GM18507 (cell line): ENCODE results near the gene PDE3B.
"Not testable (repeated sequence)": the region's sequence is repeated elsewhere in the genome, so short reads cannot be mapped to it uniquely, and the experiment has no call there.

ENCODE experiments used
- DNase-seq: peaks from one replicate; pipeline ENCODE4 v3.0.0; 2011; ENCODE audit warnings: low read depth; ENCODE audit not compliant: insufficient read length; ENCODE audit errors: extremely low spot score
- FAIRE-seq: peaks from 2 replicates; lab custom pipeline; 2011; peaks lifted over from hg19 to GRCh38; lab: Jason Lieb, UNC

Gene PDE3B

GRCh38 chr11:14637868-14638409 lies 5.7 kb upstream of the PDE3B start:
- DNase-seq: no peak
- FAIRE-seq: no peak

DNA sequence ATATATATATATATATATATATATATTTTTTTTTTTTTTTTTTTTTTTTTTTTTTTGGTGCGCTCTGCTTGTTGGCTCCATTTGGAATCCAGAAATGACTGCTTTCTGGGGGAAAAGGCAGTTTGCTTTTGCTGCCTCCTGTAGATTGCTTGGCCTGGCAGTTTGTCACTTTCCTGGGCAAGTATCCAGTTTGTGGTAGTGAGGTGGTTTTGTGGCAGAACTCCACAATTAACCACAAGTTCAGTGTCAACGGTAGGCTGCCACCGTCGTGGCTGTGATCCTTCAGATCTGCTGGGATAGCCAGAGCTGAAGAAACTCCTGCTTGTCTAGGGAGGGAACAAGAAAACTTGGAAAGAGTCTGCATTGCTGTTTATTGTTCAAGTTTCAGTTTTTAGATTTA lies 5.0 kb upstream of the PDE3B start:
- no peak for DNase-seq

GRCh38 chr11:14641801-14642200 lies 1.8 kb upstream of the PDE3B start:
- FAIRE-seq: no peak
- no peak for DNase-seq

More for the DNA sequence above, 5.0 kb upstream of the PDE3B start:
- FAIRE-seq: no peak

DNA sequence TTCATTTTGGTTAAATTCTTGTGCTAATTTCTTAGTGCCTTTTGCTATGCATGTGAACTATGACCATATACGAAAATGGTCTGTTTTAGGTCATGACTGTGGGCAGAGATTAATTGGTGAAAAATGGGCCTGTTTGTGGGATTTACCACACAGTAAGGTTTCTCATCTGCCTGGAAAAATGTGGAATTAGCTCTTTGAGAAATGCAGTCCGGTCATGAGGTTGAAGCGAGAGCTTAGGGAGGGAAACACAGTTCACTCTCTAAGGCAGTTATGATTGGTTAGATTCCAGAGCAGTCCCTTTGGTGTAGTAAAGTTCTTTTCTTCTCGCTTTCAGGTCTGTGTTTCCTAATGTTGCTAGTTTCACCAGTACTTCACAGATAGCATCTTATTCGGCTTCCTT lies 1.2 kb upstream of the PDE3B start:
- no peak for DNase-seq
- FAIRE-seq: no peak

DNA sequence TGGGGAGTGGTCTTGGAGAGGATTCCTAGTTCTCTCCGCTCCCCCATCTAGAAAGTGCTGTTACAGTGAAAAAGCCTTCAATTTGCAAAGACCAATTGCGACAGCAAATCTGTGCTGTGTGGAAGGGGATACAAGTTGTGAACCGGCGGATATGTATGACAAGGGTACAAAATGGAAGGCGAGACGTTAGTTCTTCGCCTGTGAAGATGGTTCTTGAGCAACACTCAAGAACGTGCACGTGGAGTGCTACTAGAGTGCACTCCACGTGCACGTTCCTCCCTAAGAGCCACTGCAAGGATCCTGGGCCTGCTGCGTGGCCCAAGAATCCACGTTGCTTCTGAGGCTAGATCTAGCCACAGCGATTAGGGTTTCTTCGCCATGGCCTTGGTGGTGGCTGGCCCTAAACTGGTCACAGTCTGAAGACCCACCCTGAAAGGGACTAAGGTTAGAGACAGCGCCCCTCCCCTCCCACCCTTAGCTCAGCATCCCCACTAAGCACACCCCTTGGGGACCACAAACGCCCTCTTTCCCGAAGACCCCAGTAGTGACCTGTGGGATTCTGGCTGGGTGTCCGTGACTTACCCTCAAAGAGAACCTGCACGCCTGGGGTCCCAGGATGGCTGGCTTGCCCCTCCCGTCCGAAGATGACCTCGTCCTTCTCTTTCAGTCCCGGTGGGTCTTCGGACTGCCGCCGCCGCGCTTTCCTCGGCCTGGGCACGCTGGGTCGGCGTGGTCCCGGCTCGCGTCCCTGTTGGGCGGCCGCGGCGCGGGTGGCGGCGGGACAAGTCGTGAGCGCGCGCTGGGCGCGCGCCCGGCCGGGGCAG lies 519 bp upstream of the PDE3B start:
- no peak for DNase-seq
- no peak for FAIRE-seq

DNA sequence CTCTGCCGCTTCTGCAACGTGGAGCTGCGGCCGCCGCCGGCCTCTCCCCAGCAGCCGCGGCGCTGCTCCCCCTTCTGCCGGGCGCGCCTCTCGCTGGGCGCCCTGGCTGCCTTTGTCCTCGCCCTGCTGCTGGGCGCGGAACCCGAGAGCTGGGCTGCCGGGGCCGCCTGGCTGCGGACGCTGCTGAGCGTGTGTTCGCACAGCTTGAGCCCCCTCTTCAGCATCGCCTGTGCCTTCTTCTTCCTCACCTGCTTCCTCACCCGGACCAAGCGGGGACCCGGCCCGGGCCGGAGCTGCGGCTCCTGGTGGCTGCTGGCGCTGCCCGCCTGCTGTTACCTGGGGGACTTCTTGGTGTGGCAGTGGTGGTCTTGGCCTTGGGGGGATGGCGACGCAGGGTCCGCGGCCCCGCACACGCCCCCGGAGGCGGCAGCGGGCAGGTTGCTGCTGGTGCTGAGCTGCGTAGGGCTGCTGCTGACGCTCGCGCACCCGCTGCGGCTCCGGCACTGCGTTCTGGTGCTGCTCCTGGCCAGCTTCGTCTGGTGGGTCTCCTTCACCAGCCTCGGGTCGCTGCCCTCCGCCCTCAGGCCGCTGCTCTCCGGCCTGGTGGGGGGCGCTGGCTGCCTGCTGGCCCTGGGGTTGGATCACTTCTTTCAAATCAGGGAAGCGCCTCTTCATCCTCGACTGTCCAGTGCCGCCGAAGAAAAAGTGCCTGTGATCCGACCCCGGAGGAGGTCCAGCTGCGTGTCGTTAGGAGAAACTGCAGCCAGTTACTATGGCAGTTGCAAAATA lies 816 bp downstream of the PDE3B start:
- no peak for DNase-seq

GRCh38 chr11:14645015-14645912 lies 1.7 kb downstream of the PDE3B start:
- no peak for DNase-seq

More for the DNA sequence above, 816 bp downstream of the PDE3B start:
- FAIRE-seq: no peak

DNA sequence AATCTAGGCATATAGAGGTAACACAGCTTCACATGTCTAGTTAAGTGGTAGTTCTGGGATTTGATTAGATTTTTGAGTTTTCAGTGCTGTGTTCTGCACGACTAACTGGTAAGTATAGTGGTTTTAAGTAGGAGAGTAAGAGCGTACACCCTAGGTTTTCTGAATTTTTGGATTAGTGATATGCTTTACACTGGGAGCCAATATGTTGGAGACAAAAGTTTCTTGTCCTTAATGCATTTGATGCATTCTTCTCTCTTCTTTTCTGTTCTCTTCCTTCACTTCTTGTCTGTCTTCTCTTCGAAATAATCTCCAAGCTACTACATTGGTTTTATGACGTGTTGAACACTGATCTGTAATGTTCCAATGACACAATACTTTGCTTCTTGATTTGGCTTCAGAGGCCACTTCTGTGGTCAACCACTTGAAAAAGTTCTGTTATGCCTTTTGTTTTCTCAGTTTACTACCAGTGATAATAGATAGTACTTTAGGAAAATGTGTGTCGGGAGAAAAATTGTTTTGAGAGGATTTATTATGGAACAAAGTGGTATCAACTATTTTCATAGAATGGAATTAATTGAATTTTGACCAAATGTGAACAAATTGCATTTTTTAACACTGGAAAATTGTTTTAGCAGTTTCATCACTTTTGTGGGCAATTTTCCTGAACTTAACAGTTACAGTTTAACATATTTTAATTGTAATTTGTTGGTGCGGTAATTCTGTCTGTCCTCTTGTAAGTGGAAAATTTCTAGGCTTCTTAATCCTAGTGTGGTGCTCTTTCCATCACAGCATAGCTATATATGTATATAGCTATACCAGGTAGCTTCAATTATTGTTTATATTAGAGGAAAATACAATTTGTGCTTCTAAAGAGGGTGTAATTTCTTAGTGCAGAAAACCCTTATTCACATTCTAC lies 2.6 kb downstream of the PDE3B start:
- DNase-seq (no peak), FAIRE-seq (no peak)

More at GRCh38 chr11:14645015-14645912, 1.7 kb downstream of the PDE3B start:
- no peak for FAIRE-seq

GRCh38 chr11:14650064-14650463 lies 6.5 kb downstream of the PDE3B start:
- no peak for FAIRE-seq
- no peak for DNase-seq

DNA sequence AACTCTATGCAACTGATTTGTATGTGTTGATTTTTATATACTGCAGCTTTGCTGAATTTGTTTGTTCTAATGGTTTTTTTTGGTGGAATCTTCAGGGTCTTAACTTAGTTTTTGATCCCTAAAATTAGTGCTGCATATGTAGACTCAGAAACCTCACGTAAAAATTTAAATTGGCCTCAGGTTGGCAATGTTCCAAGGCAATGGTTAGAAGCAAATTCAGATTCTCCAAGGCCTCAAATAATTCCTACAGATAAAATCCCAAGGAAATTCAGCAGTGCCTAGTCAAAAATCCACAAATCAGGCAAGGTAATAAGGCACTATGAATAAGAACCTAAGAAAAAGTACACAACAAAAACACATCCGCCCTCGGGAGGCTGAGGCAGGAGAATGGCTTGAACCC lies 9.5 kb downstream of the PDE3B start:
- no peak for DNase-seq

DNA sequence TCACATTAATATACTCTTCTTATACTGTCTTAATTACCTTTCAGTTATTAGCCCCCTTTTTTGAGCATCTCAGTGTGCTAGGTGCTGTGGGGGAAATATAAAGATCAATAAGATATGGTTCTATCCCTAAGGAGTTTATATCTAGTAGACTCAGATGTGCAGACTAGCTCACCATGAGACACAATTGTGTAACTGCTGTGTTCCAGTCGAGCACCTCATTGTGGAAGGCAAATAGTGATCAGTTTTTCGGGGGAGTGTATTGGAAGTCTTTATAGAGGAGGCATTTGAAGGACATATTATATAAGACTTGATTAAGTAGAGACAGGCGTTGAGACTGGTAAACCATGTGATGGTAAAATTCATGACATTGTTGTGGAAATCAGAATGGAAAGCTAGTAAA lies 11.8 kb downstream of the PDE3B start:
- FAIRE-seq (no peak), DNase-seq (no peak)

More for the DNA sequence above, 9.5 kb downstream of the PDE3B start:
- no peak for FAIRE-seq

- no peak for DNase-seq
- FAIRE-seq: no peak
Observed at GRCh38 chr11:14656536-14657457, 13.2 kb downstream of the PDE3B start.

- DNase-seq: no peak
- FAIRE-seq: no peak
Observed at GRCh38 chr11:14657841-14658240, 14.2 kb downstream of the PDE3B start.

DNA sequence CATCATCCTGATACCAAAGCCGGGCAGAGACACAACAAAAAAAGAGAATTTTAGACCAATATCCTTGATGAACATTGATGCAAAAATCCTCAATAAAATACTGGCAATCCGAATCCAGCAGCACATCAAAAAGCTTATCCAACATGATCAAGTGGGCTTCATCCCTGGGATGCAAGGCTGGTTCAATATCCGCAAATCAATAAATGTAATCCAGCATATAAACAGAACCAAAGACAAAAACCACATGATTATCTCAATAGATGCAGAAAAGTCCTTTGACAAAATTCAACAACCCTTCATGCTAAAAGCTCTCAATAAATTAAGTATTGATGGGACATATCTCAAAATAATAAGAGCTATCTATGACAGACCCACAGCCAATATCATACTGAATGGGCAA lies 21.3 kb downstream of the PDE3B start:
- not testable (repeated sequence) for FAIRE-seq, DNase-seq

GRCh38 chr11:14667329-14667728 lies 23.7 kb downstream of the PDE3B start:
- not testable (repeated sequence) for FAIRE-seq, DNase-seq

- FAIRE-seq: no peak
- no peak for DNase-seq
Observed at GRCh38 chr11:14668731-14669301, 25.2 kb downstream of the PDE3B start.

GRCh38 chr11:14669499-14669898 lies 25.9 kb downstream of the PDE3B start:
- no peak for DNase-seq
- FAIRE-seq: no peak
